ENCODE results near the gene PSME3IP1. TPM values are rescaled to one million over a fixed set of nuclear protein-coding genes. Genes with fewer than 3 reads are reported as not detected.

The PSME3IP1 gene
- total RNA-seq, 1 donor from 2014 or later: 94.4 TPM

GRCh38 chr16:57125376-57125775 lies 60.5 kb downstream of the PSME3IP1 start:
- Mint-ChIP-seq H3K36me3 (peaks cover 4% of the 10 kb centered on the region), H3K9me3 (no peaks in the 10 kb centered on the region), H3K4me1 (ENCODE audit: unreplicated experiment) (peaks cover under 1% of the 10 kb centered on the region), H3K4me3 (no peak overlapping the region), H3K27me3 (no peaks in the 10 kb centered on the region), H3K27ac (no peak overlapping the region)
- DNase-seq (ENCODE audit: extremely low spot score, unreplicated experiment): no peak
- no peak for TF ChIP-seq CTCF (conservative IDR thresholded peaks at IDR 0.05)

GRCh38 chr16:57123974-57124674 lies 61.7 kb downstream of the PSME3IP1 start:
- H3K27ac Mint-ChIP-seq: no peak overlapping the region
- no peak overlapping the region for H3K4me3 Mint-ChIP-seq
- H3K9me3 Mint-ChIP-seq: no peaks in the 10 kb centered on the region
- H3K4me1 Mint-ChIP-seq (ENCODE audit: unreplicated experiment): no peaks in the 10 kb centered on the region
- peaks cover 4% of the 10 kb centered on the region for H3K36me3 Mint-ChIP-seq
- no peak for TF ChIP-seq CTCF (conservative IDR thresholded peaks at IDR 0.05)
- no peak for DNase-seq (ENCODE audit: extremely low spot score, unreplicated experiment)
- H3K27me3 Mint-ChIP-seq: no peaks in the 10 kb centered on the region

GRCh38 chr16:57123216-57123973 lies 62.4 kb downstream of the PSME3IP1 start:
- no peak overlapping the region for H3K27ac Mint-ChIP-seq
- no peak for DNase-seq (ENCODE audit: extremely low spot score, unreplicated experiment)
- no peaks in the 10 kb centered on the region for H3K27me3 Mint-ChIP-seq
- peaks cover 4% of the 10 kb centered on the region for H3K36me3 Mint-ChIP-seq
- TF ChIP-seq CTCF (conservative IDR thresholded peaks at IDR 0.05): no peak
- no peak overlapping the region for H3K4me3 Mint-ChIP-seq
- no peaks in the 10 kb centered on the region for H3K9me3 Mint-ChIP-seq
- no peaks in the 10 kb centered on the region for H3K4me1 Mint-ChIP-seq (ENCODE audit: unreplicated experiment)

- H3K9me3 Mint-ChIP-seq: no peaks in the 10 kb centered on the region
- peaks cover 3% of the 10 kb centered on the region for H3K36me3 Mint-ChIP-seq
- DNase-seq (ENCODE audit: extremely low spot score, unreplicated experiment): no peak
- H3K4me3 Mint-ChIP-seq: no peak overlapping the region
- no peak overlapping the region for H3K27ac Mint-ChIP-seq
- H3K27me3 Mint-ChIP-seq: no peaks in the 10 kb centered on the region
- H3K4me1 Mint-ChIP-seq (ENCODE audit: unreplicated experiment): peaks cover 8% of the 10 kb centered on the region
- TF ChIP-seq CTCF (conservative IDR thresholded peaks at IDR 0.05): no peak
Measured at GRCh38 chr16:57118461-57119084, 67.3 kb downstream of the PSME3IP1 start.

GRCh38 chr16:57115514-57116182 lies 70.2 kb downstream of the PSME3IP1 start:
- H3K27ac Mint-ChIP-seq: peak overlapping the region; percentile 37
- no peak overlapping the region for H3K4me3 Mint-ChIP-seq
- DNase-seq (ENCODE audit: extremely low spot score, unreplicated experiment): no peak

More at GRCh38 chr16:57115514-57116182, 70.2 kb downstream of the PSME3IP1 start:
- Mint-ChIP-seq H3K4me1 (ENCODE audit: unreplicated experiment) (peaks cover 8% of the 10 kb centered on the region), H3K36me3 (peaks cover 3% of the 10 kb centered on the region), H3K27me3 (no peaks in the 10 kb centered on the region), H3K9me3 (no peaks in the 10 kb centered on the region)
- TF ChIP-seq CTCF (conservative IDR thresholded peaks at IDR 0.05): no peak

All from type B pancreatic cell (in vitro differentiated cells).